ENCODE results near the gene WDR5B.

Gene WDR5B

GRCh38 chr3:122364490-122364889, 51.4 kb downstream of the WDR5B start:
- no peak for DNase-seq
